ENCODE results near the gene APOL2.
"Not testable (repeated sequence)": the region's sequence is repeated elsewhere in the genome, so short reads cannot be mapped to it uniquely, and the experiment has no call there.

Gene APOL2

GRCh38 chr22:36277482-36278291 lies 38.4 kb upstream of the APOL2 start:
- peaks cover 17% of the 10 kb centered on the region for H3K36me3 ChIP-seq (ENCODE audit: control insufficient read depth, insufficient read depth, low read length)
- peak overlapping the region; percentile 6 for H3K27ac ChIP-seq (ENCODE audit: low read depth, low read length)
- no peaks in the 10 kb centered on the region for H3K4me1 ChIP-seq (ENCODE audit: control insufficient read depth, insufficient read depth, low read length)
- H3K9ac ChIP-seq (ENCODE audit: low read length), result no peak overlapping the region
- peak overlapping the region; percentile 19 for H3K4me3 ChIP-seq (ENCODE audit: low read length)
- H3K27me3 ChIP-seq (ENCODE audit: control insufficient read depth, insufficient read depth, low read length), result no peaks in the 10 kb centered on the region

GRCh38 chr22:36274531-36274930 lies 35.2 kb upstream of the APOL2 start:
- Histone ChIP-seq H3K9ac (ENCODE audit: low read length) (no peak overlapping the region), H3K36me3 (ENCODE audit: control insufficient read depth, insufficient read depth, low read length) (no peaks in the 10 kb centered on the region), H3K27me3 (ENCODE audit: control insufficient read depth, insufficient read depth, low read length) (no peaks in the 10 kb centered on the region), H3K4me3 (ENCODE audit: low read length) (no peak overlapping the region), H3K27ac (ENCODE audit: low read depth, low read length) (no peak overlapping the region), H3K4me1 (ENCODE audit: control insufficient read depth, insufficient read depth, low read length) (no peaks in the 10 kb centered on the region)

- H3K27ac ChIP-seq (ENCODE audit: low read depth, low read length); H3K4me3 ChIP-seq (ENCODE audit: low read length): not testable (repeated sequence)
Measured at GRCh38 chr22:36271951-36272350, 32.6 kb upstream of the APOL2 start.

GRCh38 chr22:36271231-36271630 lies 31.9 kb upstream of the APOL2 start:
- not testable (repeated sequence) for H3K4me3 ChIP-seq (ENCODE audit: low read length); H3K4me1 ChIP-seq (ENCODE audit: control insufficient read depth, insufficient read depth, low read length); H3K27ac ChIP-seq (ENCODE audit: low read depth, low read length); H3K27me3 ChIP-seq (ENCODE audit: control insufficient read depth, insufficient read depth, low read length); H3K9ac ChIP-seq (ENCODE audit: low read length); H3K36me3 ChIP-seq (ENCODE audit: control insufficient read depth, insufficient read depth, low read length)

More at GRCh38 chr22:36271951-36272350, 32.6 kb upstream of the APOL2 start:
- H3K27me3 ChIP-seq (ENCODE audit: control insufficient read depth, insufficient read depth, low read length); H3K9ac ChIP-seq (ENCODE audit: low read length); H3K36me3 ChIP-seq (ENCODE audit: control insufficient read depth, insufficient read depth, low read length); H3K4me1 ChIP-seq (ENCODE audit: control insufficient read depth, insufficient read depth, low read length): not testable (repeated sequence)

- Histone ChIP-seq H3K27me3 (ENCODE audit: control insufficient read depth, insufficient read depth, low read length) (no peaks in the 10 kb centered on the region), H3K27ac (ENCODE audit: low read depth, low read length) (no peak overlapping the region), H3K4me3 (ENCODE audit: low read length) (no peak overlapping the region), H3K4me1 (ENCODE audit: control insufficient read depth, insufficient read depth, low read length) (no peaks in the 10 kb centered on the region), H3K9ac (ENCODE audit: low read length) (no peak overlapping the region), H3K36me3 (ENCODE audit: control insufficient read depth, insufficient read depth, low read length) (peaks cover 8% of the 10 kb centered on the region)
Measured at GRCh38 chr22:36267896-36268485, 28.7 kb upstream of the APOL2 start.

- no peak overlapping the region for H3K27ac ChIP-seq (ENCODE audit: low read depth, low read length)
- no peaks in the 10 kb centered on the region for H3K4me1 ChIP-seq (ENCODE audit: control insufficient read depth, insufficient read depth, low read length)
- no peaks in the 10 kb centered on the region for H3K27me3 ChIP-seq (ENCODE audit: control insufficient read depth, insufficient read depth, low read length)
- H3K9ac ChIP-seq (ENCODE audit: low read length), result no peak overlapping the region
- H3K36me3 ChIP-seq (ENCODE audit: control insufficient read depth, insufficient read depth, low read length), result peaks cover 8% of the 10 kb centered on the region
- no peak overlapping the region for H3K4me3 ChIP-seq (ENCODE audit: low read length)
Measured at GRCh38 chr22:36267058-36267457, 27.7 kb upstream of the APOL2 start.

GRCh38 chr22:36263886-36264664 lies 24.7 kb upstream of the APOL2 start:
- H3K27me3 ChIP-seq (ENCODE audit: control insufficient read depth, insufficient read depth, low read length); H3K36me3 ChIP-seq (ENCODE audit: control insufficient read depth, insufficient read depth, low read length); H3K4me1 ChIP-seq (ENCODE audit: control insufficient read depth, insufficient read depth, low read length); H3K27ac ChIP-seq (ENCODE audit: low read depth, low read length); H3K4me3 ChIP-seq (ENCODE audit: low read length); H3K9ac ChIP-seq (ENCODE audit: low read length): not testable (repeated sequence)

GRCh38 chr22:36263216-36263673 lies 23.9 kb upstream of the APOL2 start:
- H3K27ac ChIP-seq (ENCODE audit: low read depth, low read length); H3K9ac ChIP-seq (ENCODE audit: low read length); H3K27me3 ChIP-seq (ENCODE audit: control insufficient read depth, insufficient read depth, low read length); H3K36me3 ChIP-seq (ENCODE audit: control insufficient read depth, insufficient read depth, low read length); H3K4me1 ChIP-seq (ENCODE audit: control insufficient read depth, insufficient read depth, low read length); H3K4me3 ChIP-seq (ENCODE audit: low read length): not testable (repeated sequence)

GRCh38 chr22:36262307-36262706 lies 23.0 kb upstream of the APOL2 start:
- H3K27me3 ChIP-seq (ENCODE audit: control insufficient read depth, insufficient read depth, low read length); H3K9ac ChIP-seq (ENCODE audit: low read length); H3K27ac ChIP-seq (ENCODE audit: low read depth, low read length); H3K36me3 ChIP-seq (ENCODE audit: control insufficient read depth, insufficient read depth, low read length); H3K4me3 ChIP-seq (ENCODE audit: low read length); H3K4me1 ChIP-seq (ENCODE audit: control insufficient read depth, insufficient read depth, low read length): not testable (repeated sequence)

GRCh38 chr22:36261675-36262074 lies 22.3 kb upstream of the APOL2 start:
- H3K9ac ChIP-seq (ENCODE audit: low read length); H3K27me3 ChIP-seq (ENCODE audit: control insufficient read depth, insufficient read depth, low read length); H3K27ac ChIP-seq (ENCODE audit: low read depth, low read length): not testable (repeated sequence)

GRCh38 chr22:36259615-36260300 lies 20.4 kb upstream of the APOL2 start:
- H3K4me1 ChIP-seq (ENCODE audit: control insufficient read depth, insufficient read depth, low read length), result peaks cover 6% of the 10 kb centered on the region
- peak overlapping the region; percentile 53 for H3K27ac ChIP-seq (ENCODE audit: low read depth, low read length)
- H3K27me3 ChIP-seq (ENCODE audit: control insufficient read depth, insufficient read depth, low read length), result no peaks in the 10 kb centered on the region
- H3K4me3 ChIP-seq (ENCODE audit: low read length), result no peak overlapping the region
- no peaks in the 10 kb centered on the region for H3K36me3 ChIP-seq (ENCODE audit: control insufficient read depth, insufficient read depth, low read length)
- no peak overlapping the region for H3K9ac ChIP-seq (ENCODE audit: low read length)

More at GRCh38 chr22:36261675-36262074, 22.3 kb upstream of the APOL2 start:
- not testable (repeated sequence) for H3K4me1 ChIP-seq (ENCODE audit: control insufficient read depth, insufficient read depth, low read length); H3K4me3 ChIP-seq (ENCODE audit: low read length); H3K36me3 ChIP-seq (ENCODE audit: control insufficient read depth, insufficient read depth, low read length)

All from rectal smooth muscle tissue (tissue), 1 donor.